SIG-M5 treated with dmso at 0.1 percent for 504 hours (cell line): Measurements from ENCODE around the gene LCN10.
A peak's percentile ranks its signal among the peaks of the same experiment; 100 is the strongest.
"Not testable (repeated sequence)": the region's sequence is repeated elsewhere in the genome, so short reads cannot be mapped to it uniquely, and the experiment has no call there.

Experiments
- DNase-seq: peaks from one replicate; lab custom pipeline; 2025; ENCODE audit not compliant: unreplicated experiment; lab: John Stamatoyannopoulos, UW

LCN10 gene

DNA sequence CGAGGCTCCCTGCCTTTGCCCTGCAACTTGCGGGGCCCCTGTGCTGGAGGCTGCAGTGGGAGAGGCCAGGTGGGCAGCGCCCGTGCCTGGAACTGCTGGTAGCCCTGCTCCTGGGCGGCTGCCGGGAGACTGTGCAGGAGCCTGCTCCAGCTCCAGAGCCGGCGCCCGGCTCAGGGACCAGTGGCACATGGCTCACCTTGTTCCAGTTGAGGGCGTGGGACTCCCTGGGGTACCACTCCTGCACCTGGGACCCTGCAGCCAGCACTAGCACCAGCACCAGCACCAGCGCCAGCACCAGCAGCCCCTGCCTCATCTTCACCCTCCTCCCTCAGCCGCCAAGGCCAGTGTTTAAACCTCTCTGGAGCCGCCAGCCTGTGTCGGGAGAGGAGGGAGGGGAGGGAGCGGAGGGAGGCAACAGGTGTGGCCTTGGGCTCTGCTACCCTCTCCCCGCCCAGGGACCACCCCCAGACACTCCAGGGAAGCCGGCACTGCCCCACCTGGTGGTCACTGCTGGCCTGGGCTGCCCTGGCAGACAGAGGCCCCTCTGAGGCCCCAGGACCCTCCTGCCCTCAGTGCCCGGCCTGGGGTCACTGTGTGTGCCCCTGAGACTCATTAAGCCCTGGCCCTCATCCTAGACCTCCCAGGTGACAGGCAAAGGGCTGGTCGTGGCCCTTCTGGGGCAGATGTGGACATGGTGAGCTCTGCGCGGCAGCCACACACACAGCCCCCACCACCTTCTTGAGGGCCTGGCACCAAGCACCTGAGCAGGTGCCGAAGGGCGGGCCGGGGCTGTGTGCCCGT, at the start of gene LCN10:
Gene LCN10 (minus strand): TSS at position 350 of the 801 bp plus-strand sequence. CDS start 37 bp downstream, at position 313.
- DNase-seq: no peak

DNA sequence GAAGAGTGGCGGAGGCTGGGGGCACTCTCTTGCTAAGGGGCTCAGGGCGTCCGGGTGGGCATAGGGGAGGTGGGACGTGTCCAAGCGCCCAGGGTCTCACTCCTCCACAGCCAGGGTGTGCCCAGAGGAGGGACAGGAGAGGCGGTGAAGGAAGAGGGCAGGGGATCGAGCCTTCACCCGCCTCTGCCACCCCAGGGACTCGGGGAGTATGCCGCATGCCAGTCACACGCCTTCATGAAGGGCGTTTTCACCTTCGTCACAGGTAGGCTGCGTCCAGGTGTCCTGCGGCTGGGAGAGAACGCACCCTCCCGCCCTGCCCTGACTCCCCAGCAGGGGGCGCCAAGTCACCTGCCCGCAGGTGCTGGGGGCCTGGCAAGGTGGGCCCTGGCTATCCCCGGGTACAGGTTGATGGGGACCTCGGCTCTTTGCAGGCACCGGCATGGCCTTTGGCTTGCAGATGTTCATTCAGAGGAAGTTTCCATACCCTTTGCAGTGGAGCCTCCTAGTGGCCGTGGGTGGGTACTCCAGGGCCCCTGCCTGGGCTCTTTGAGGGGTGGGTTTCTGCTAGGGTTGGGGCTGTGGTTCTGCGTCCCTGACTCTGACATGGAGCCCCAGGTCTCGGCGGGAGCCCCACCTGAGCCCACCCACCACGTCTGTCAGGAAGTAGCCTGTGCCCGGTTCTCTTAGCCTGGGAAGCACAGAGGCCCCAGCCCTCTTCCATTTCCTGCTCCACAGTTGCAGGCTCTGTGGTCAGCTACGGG, 49.0 kb upstream of the LCN10 start:
- peak; percentile 51 for DNase-seq

DNA sequence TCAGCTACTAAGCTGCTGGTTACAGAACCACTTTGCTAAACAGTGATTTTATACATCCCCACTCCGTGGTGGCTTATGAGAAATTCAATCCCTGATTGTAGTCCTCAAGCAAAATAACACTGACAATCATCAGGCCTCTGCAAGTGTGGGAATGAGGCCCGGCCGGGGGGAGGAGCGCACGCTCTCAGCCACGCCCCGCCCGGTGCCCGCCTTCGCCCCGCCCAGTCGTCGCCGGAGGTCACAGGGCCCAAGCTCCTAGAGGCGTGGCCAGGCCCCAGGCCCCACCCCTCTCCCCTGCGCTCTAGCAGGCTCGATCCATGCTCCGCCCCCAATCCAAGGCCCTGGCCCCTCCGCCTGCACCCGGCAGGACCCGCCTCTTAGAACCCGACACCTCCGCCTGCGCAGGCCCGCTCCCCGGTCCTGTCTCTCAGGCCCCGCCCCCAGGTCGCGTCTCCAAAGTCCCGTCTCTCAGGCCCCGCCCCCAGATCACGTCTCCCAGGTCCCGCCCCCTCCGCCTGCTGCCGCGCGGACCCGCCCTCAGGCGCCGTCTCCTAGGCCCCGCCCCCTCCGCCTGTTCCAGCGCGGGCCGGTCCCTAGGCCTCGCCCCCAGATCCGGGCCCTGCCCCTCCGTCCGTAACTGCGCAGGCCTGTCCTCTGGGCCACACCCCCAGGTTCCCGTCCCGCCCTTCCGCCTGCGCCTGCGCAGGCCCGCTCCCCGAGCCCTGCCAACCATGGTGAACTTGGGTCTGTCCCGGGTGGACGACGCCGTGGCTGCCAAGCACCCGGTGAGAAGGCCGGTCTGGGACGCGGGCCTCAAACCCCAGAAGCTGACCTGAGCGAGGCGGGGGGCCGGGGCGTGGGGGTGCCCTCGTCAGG, 48.1 kb upstream of the LCN10 start, which contains the start of gene TMEM141:
Gene TMEM141 (plus strand): TSS at position 705 of the 876 bp plus-strand sequence. CDS start 27 bp downstream, at position 732.
- peak; percentile 96 for DNase-seq

DNA sequence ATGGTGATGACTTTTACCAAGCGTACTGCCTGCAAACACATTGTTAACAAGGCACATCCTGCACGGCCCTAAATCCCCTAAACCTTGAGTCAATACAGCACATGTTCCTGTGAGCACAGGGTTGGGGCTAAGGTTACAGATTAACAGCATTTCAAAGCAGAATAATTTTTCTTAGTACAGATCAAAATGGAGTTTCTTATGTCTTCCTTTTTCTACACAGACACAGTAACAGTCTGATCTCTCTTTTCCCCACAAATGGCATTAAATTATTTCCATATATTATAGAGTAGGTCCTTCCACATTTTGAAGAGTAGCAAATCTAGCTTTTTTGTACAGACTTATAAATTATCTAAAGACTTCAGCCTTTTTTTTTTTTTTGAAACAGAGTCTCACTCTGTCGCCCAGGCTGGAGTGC, 46.8 kb upstream of the LCN10 start:
- DNase-seq: no peak

GRCh38 chr9:136788644-136789522, 46.1 kb upstream of the LCN10 start:
- not testable (repeated sequence) for DNase-seq

- DNase-seq: peak; percentile 63
Measured at GRCh38 chr9:136787690-136788400, 45.1 kb upstream of the LCN10 start.

- DNase-seq: not testable (repeated sequence)
Measured at GRCh38 chr9:136786983-136787382, 44.2 kb upstream of the LCN10 start.

- DNase-seq: no peak
Measured at GRCh38 chr9:136786451-136786850, 43.7 kb upstream of the LCN10 start.

DNA sequence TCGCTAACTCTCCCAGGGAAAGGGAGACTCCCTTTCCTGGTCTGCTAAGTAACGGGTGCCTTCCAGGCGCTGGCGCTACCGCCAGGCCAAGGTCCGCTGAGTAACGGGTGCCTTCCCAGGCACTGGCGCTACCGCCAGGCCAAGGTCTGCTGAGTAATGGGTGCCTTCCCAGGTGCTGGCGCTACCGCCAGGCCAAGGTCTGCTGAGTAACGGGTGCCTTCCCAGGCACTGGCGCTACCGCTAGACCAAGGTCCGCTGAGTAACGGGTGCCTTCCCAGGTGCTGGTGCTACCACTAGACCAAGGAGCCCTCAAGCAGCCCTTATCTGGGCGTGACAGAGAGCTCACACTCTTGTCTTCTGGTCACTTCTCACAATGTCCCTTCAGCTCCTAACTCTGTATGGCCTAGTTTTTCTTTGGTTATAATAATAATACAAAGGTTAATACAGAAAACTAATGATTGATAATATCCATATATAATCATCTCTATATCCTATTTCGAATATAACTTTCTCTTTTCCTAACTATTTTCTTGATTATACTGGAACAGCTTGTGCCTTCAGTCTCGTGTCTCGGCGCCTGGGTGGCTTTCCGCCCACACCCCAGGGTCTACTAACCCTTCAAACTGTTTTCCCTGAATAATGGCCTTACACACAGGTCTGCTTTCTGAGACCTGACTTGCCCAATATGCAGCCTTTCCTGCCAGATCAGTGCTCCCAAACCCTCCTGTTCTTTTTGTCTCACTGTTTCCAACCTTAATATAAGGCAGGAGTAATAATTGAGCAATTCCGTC, 43.0 kb upstream of the LCN10 start:
- DNase-seq: not testable (repeated sequence)

DNA sequence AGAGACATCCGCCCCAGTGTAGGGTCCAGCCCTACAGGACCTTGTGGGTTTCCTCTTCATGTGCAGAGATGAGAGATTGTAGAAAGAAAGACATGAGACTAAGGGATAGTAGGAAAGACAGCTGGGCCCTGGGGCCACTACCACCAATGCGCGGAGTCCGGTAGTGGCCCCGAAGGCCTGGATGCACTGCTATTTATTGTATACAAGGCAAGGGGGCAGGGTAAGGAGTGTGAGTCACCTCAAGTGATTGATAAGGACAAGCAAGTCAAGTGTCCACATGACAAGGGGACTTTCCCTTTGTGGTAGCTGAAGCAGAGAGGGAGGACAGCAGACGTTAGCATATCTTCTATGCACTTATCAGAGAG, 42.2 kb upstream of the LCN10 start:
- DNase-seq: no peak

GRCh38 chr9:136784249-136784996, 41.7 kb upstream of the LCN10 start:
- DNase-seq: peak; percentile 15

DNA sequence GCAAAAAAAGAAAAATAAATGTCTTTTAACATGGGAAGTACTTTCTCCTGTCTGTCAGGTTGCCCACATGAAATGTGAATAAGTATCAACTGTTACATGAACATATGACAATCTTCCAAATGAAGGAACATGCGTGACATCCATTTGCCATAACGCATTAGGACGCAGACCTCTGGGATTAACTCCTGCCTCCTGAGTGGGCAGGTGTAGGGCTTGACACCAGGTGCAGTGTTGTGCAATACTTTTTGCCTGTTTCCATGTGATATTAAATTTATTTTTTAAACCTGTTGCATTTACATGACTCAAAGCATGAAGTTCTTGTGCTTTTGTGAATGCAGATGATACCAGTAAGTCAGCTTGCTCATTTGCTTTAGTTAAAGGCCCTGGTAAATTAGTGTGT, 39.7 kb upstream of the LCN10 start:
- no peak for DNase-seq

DNA sequence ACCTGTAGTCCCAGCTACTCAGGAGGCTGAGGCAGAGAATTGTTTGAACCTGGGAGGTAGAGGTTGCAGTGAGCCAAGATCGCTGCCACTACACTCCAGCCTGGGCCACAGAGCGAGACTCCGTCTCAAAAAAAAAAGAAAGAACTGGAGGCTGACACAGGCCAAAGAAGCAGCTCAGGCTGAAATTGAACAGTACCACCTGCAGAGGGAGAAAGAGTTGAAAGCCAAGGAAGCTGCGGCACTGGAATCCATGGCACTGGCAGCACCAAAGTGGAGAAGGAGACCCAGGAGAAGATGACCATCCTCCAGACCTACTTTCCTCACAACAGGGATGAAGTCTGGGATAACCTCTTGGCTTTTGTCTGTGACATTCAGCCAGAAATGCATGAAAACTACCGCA, 37.1 kb upstream of the LCN10 start:
- no peak for DNase-seq

GRCh38 chr9:136777359-136777758, 34.6 kb upstream of the LCN10 start:
- no peak for DNase-seq

GRCh38 chr9:136776947-136777346, 34.2 kb upstream of the LCN10 start:
- no peak for DNase-seq

DNA sequence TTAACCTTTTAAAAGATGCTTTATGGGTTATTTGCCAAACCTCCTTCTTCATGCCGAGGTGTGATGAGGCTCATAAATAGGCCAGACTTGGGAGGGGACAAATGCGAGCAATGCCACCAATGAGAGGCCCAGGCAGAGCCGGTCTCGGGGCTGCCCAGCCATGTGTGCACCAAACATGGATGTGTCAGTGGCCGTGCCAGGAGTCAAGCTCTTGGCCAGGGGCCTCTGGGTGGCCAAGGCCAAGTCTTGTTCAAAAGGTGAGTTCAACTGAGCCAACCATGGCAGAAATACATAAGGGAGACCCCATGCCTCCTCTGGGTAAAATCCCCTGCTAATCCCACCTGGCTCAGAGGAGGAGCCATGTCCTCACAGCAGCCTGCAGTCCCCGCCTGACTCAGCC, 32.5 kb upstream of the LCN10 start:
- no peak for DNase-seq

DNA sequence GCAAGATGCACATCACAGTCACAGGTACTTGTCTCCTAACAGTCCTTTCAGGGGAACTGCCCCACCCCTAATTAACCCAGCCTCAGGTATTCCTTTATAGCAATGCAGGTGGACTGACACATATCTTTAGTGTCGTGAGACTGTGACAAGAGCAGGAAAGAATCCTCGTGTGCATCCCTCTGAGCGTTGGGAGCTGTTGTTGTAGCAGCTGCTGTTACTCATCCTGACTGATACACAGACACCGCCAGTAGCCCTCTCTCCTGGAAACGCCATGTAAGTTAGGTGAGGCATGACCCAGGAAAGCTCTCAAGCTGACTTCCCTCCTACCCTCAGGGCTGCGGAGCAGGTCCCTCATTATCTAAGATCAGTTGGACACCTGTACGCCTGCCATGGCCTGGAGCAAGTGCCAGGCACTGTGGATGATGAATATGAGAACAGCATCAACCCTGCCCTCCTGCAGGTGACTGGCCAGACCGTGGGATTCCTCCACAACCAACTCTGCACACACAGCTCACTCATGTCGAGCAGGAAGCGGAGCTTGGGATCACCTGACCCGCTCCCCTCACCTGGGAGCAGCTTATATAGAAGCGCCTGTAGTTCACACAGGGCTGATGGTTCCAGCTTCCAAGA, 31.8 kb upstream of the LCN10 start:
- no peak for DNase-seq
